ENCODE data around the gene DPEP2. TPM values are rescaled to one million over a fixed set of nuclear protein-coding genes. Genes with fewer than 3 reads are reported as not detected.

DPEP2 gene
- total and polyA plus RNA-seq, 10 of the 15 experiments (the other 5 are each of a cell fraction or from before 2014, with no cell fraction given): 0.04 to 4.0 (median 2.1) TPM

DNA sequence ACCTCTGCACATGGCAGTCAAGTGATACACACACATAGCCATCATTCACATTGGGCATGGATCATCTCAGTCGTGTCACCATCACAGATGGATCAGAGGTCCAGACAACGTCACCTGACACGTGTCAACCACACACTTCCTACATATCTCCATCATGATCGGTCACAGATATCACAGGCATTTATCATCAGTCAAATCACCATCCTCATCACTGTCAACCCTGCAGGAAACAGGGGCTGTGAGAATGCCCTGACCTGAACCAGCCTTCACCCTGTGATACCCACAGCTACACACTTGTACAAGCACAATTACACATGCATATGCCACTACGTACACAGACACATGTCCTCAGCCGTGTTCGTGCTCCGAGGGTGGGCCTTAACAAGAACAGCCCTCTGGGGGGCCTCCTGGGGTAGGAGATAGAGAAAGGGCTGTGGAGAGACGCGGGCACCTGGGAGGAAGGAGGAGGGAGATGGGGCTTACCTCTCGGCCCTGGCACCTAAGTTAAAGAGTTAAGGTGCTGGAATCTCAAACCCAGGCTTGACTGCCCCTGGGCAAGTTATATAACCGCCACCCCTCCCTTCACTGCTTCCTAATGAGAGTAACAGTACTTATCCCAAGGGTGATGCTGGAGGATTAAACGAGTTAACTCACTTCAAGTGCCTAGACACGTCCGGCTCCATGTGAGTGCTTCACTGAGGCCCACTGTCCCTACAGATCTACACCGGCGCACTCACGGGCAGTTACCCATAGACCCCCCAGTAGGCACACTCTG, 31.9 kb downstream of the DPEP2 start:
- RAD21 ChIA-PET (ENCODE audit: unreplicated experiment): interaction anchor here (0.8 to 2.4 kb wide), 7 partner anchors 18 to 32 kb away, joined by 3 to 10 read pairs (median 4); partner anchors contain the start of gene PSMB10
- Histone ChIP-seq H4K20me1 (ENCODE audit: control insufficient read depth, insufficient read depth) (no peaks in the 10 kb centered on the region), H3K4me2 (ENCODE audit: control insufficient read depth, insufficient read depth) (peak overlapping the region; percentile 76), H3K27me3 (replicated peaks in 1 of 2; ENCODE audit: control insufficient read depth in 2 of 2, insufficient read depth in 2 of 2, low read length in 1 of 2) (no peaks in the 10 kb centered on the region), H3K9ac (ENCODE audit: control insufficient read depth, insufficient read depth, low read length) (peak overlapping the region; percentile 89), H3K79me2 (ENCODE audit: control insufficient read depth, insufficient read depth, low read length) (peaks cover 20% of the 10 kb centered on the region), H2AFZ (ENCODE audit: control insufficient read depth, low read depth, low read length) (peak overlapping the region; percentile 68), H3K9me3 (replicated peaks; ENCODE audit: control insufficient read depth, insufficient read depth, low read length) (no peaks in the 10 kb centered on the region), H3K27ac (ENCODE audit: control insufficient read depth, insufficient read depth) (peak overlapping the region; percentile 76), H3K4me3 (peak overlapping the region; percentile 96), H3K4me1 (ENCODE audit: control insufficient read depth, insufficient read depth, low read length) (peaks cover 21% of the 10 kb centered on the region), H3K36me3 (ENCODE audit: control insufficient read depth in 2 of 2, insufficient read depth in 2 of 2, low read length in 1 of 2) (no peaks in the 10 kb centered on the region)
- CTCF ChIA-PET: interaction anchor here (0.5 to 3.7 kb wide), 8 partner anchors 27 to 1011 kb away, joined by 3 to 22 read pairs (median 3); no protein-coding TSS in a partner anchor
- SMC1A ChIA-PET (ENCODE audit: uncharacterized antibody, unreplicated experiment): interaction anchor here (0.6 to 2.8 kb wide), 5 partner anchors 17 to 62 kb away, joined by 3 to 10 read pairs (median 3); partner anchors contain the start of genes DDX28 and DUS2
- 1% methylated on average over 18 of the region's 18 CpGs for WGBS (ENCODE audit: insufficient coverage, insufficient replicate concordance, low lambda C conversion rate, missing lambda C conversion rate)
- peak; percentile 47; the same call in 1 of the 2 replicates for TF ChIP-seq CREB1 (IDR thresholded peaks at IDR 0.05; ENCODE audit: low read depth)
- TF ChIP-seq ZNF384 (IDR thresholded peaks at IDR 0.05; ENCODE audit: borderline replicate concordance, low read depth, low read length): no peak
- TF ChIP-seq, protein P1, sequence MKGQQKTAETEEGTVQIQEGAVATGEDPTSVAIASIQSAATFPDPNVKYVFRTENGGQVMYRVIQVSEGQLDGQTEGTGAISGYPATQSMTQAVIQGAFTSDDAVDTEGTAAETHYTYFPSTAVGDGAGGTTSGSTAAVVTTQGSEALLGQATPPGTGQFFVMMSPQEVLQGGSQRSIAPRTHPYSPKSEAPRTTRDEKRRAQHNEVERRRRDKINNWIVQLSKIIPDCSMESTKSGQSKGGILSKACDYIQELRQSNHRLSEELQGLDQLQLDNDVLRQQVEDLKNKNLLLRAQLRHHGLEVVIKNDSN (IDR thresholded peaks at IDR 0.05; ENCODE audit: borderline replicate concordance, extremely low read length, insufficient read depth, low read depth, low read length): no peak
- TF ChIP-seq, protein P2, sequence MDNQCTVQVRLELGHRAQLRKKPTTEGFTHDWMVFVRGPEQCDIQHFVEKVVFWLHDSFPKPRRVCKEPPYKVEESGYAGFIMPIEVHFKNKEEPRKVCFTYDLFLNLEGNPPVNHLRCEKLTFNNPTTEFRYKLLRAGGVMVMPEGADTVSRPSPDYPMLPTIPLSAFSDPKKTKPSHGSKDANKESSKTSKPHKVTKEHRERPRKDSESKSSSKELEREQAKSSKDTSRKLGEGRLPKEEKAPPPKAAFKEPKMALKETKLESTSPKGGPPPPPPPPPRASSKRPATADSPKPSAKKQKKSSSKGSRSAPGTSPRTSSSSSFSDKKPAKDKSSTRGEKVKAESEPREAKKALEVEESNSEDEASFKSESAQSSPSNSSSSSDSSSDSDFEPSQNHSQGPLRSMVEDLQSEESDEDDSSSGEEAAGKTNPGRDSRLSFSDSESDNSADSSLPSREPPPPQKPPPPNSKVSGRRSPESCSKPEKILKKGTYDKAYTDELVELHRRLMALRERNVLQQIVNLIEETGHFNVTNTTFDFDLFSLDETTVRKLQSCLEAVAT (IDR thresholded peaks at IDR 0.05): no peak
- no peak for TF ChIP-seq BACH1 (IDR thresholded peaks at IDR 0.05; ENCODE audit: borderline replicate concordance)
- TF ChIP-seq RAD21 (IDR thresholded peaks at IDR 0.05; ENCODE audit: insufficient read depth, low read depth, low read length): peak; percentile 59; the same call in 1 of the 2 replicates
- TF ChIP-seq KAT2A (conservative IDR thresholded peaks at IDR 0.05; ENCODE audit: control insufficient read depth, low read depth, low read length): no peak
- TF ChIP-seq MXI1 (IDR thresholded peaks at IDR 0.05; ENCODE audit: low read depth, low read length): 0 out of 2 replicates have a peak, but pooled peaks have one; percentile 30
- 0 out of 2 replicates have a peak, but pooled peaks have one; percentile 13 for TF ChIP-seq SMC3 (IDR thresholded peaks at IDR 0.05; ENCODE audit: borderline replicate concordance, low read length)
- TF ChIP-seq ATF7 (IDR thresholded peaks at IDR 0.05; ENCODE audit: low read depth): no peak
- TF ChIP-seq, protein P3, sequence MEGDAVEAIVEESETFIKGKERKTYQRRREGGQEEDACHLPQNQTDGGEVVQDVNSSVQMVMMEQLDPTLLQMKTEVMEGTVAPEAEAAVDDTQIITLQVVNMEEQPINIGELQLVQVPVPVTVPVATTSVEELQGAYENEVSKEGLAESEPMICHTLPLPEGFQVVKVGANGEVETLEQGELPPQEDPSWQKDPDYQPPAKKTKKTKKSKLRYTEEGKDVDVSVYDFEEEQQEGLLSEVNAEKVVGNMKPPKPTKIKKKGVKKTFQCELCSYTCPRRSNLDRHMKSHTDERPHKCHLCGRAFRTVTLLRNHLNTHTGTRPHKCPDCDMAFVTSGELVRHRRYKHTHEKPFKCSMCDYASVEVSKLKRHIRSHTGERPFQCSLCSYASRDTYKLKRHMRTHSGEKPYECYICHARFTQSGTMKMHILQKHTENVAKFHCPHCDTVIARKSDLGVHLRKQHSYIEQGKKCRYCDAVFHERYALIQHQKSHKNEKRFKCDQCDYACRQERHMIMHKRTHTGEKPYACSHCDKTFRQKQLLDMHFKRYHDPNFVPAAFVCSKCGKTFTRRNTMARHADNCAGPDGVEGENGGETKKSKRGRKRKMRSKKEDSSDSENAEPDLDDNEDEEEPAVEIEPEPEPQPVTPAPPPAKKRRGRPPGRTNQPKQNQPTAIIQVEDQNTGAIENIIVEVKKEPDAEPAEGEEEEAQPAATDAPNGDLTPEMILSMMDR (IDR thresholded peaks at IDR 0.05 in 2 of 3, conservative IDR thresholded peaks at IDR 0.05 in 1 of 3; ENCODE audit: control insufficient read depth in 2 of 3, extremely low read depth in 1 of 3, insufficient read depth in 1 of 3, low read depth in 3 of 3, low read length in 3 of 3): peak in 2 of 3 experiments; percentile 7 to 22; a peak in 2 of 6 replicates
- TF ChIP-seq BHLHE40 (IDR thresholded peaks at IDR 0.05; ENCODE audit: borderline replicate concordance in 1 of 2, low read depth in 2 of 2, low read length in 1 of 2): peak in 1 of 2 experiments; percentile 22; a peak in 1 of 4 replicates
- TF ChIP-seq NRF1 (conservative IDR thresholded peaks at IDR 0.05; ENCODE audit: low read depth, low read length): no peak
- no peak for TF ChIP-seq ZNF274 (IDR thresholded peaks at IDR 0.05; ENCODE audit: insufficient read depth, insufficient read length)
- TF ChIP-seq FOXK2 (IDR thresholded peaks at IDR 0.05): no peak
- TF ChIP-seq RCOR1 (conservative IDR thresholded peaks at IDR 0.05; ENCODE audit: low read depth, low read length): no peak
- TF ChIP-seq JUND (IDR thresholded peaks at IDR 0.05; ENCODE audit: low read depth, low read length): no peak
- TF ChIP-seq YBX1 (IDR thresholded peaks at IDR 0.05): no peak
- DNase-seq (ENCODE audit: low read depth, low spot score) (no peak), ATAC-seq (peak; percentile 17), FAIRE-seq (peak; percentile 27)
- intact Hi-C loops (cut with micrococcal nuclease; ENCODE audit: unreplicated experiment): no loop called here
- in situ Hi-C loops (cut with MboI): no loop called here
- POLR2A ChIA-PET: interaction anchor here (0.5 to 2.8 kb wide), 7 partner anchors 24 to 107 kb away, joined by 3 to 16 read pairs (median 3); partner anchors contain the start of gene PSMB10
- TSS peak; percentile 59 for BruUV-seq (replicated peaks)

All from GM12878 (cell line).